H1 (cell line): ENCODE results near the gene ADAMTS6. TPM values are rescaled to one million over a fixed set of nuclear protein-coding genes. Genes with fewer than 3 reads are reported as not detected.

ENCODE experiments used
- BCL11A ChIP-seq, 2 experiments: IDR thresholded peaks; one replicate each; pipeline ENCODE4 v1.6.1; 2011; ENCODE audit warnings: low read depth in 2 of 2, low read length in 2 of 2, mild to moderate bottlenecking in 2 of 2
- CTCF ChIP-seq, 3 experiments: IDR thresholded peaks; 1 replicate in 2 of 3; 2 replicates in 1 of 3; pipeline versions ENCODE4 v1.5.1 to v1.6.1; 2011; ENCODE audit warnings: low read length in 3 of 3, mild to moderate bottlenecking in 3 of 3, inconsistent platforms in 2 of 3, low read depth in 1 of 3, moderate library complexity in 1 of 3; ENCODE audit not compliant: insufficient read depth in 1 of 3; ENCODE audit errors: control extremely low read depth in 1 of 3
- FOSL1 ChIP-seq: IDR thresholded peaks from 2 replicates; pipeline ENCODE4 v1.6.1; 2011; ENCODE audit warnings: mild to moderate bottlenecking, low read depth, low read length, moderate library complexity; ENCODE audit not compliant: insufficient read depth
- KDM5A ChIP-seq: fragments of 200-600 bp; IDR thresholded peaks from 2 replicates; pipeline ENCODE4 v1.7.1; 2012; ENCODE audit warnings: mild to moderate bottlenecking, low read length, inconsistent platforms, mixed read lengths
- POLR2AphosphoS5 ChIP-seq: IDR thresholded peaks from 2 replicates; pipeline ENCODE4 v1.6.1; 2011; ENCODE audit warnings: low read depth, low read length
- RFX5 ChIP-seq: IDR thresholded peaks from 2 replicates; pipeline ENCODE4 v1.6.1; 2011; ENCODE audit warnings: low read depth, low read length, improper control_type of control experiment, borderline replicate concordance
- RXRA ChIP-seq: IDR thresholded peaks from 2 replicates; pipeline ENCODE4 v1.6.1; 2011; ENCODE audit warnings: low read depth, mild to moderate bottlenecking, low read length, moderate library complexity; ENCODE audit not compliant: insufficient read depth
- YY1 ChIP-seq: IDR thresholded peaks from 2 replicates; pipeline ENCODE4 v1.6.1; 2011; ENCODE audit warnings: low read depth, mild to moderate bottlenecking, low read length
- polyA plus RNA-seq, 7 experiments: library from polyadenylated mRNA; depleted of rRNA in 3 of 7; stranded (reverse) in 5 of 7; unstranded in 2 of 7; fragments of >200 nt in 5 of 7; fragments of 200-250 nt in 2 of 7; gene quantifications; 1 replicate in 5 of 7; 2 replicates in 1 of 7; 4 replicates in 1 of 7; pipeline versions ENCODE4 v1.2.1 to v1.2.3, GENCODE V29; 2011 to 2013; ENCODE audit warnings: missing spikeins in 2 of 7, mixed read lengths in 2 of 7
- total RNA-seq: library from RNA; stranded (reverse); fragmentation: NEBNext Ultra II Directional; extraction: Animal tissue kit (Norgen Biotek cat#: 25700); gene quantifications from 2 replicates; pipeline ENCODE4 v1.2.1, GENCODE V29; 2021

Gene ADAMTS6
- total and polyA plus RNA-seq, 2 of the 8 experiments (the other 6 are each of a cell fraction or from before 2014, with no cell fraction given): 0.74 to 2.4 TPM

- no peak for TF ChIP-seq CTCF (IDR thresholded peaks at IDR 0.05; ENCODE audit: control extremely low read depth in 1 of 3, insufficient read depth in 1 of 3, low read depth in 1 of 3, low read length in 3 of 3)
- no peak for TF ChIP-seq FOSL1
- no peak for TF ChIP-seq RFX5
- TF ChIP-seq POLR2AphosphoS5: no peak
- no peak for TF ChIP-seq YY1
- no peak for TF ChIP-seq RXRA
- TF ChIP-seq BCL11A (IDR thresholded peaks at IDR 0.05; ENCODE audit: low read depth in 2 of 2, low read length in 2 of 2): no peak
- no peak for TF ChIP-seq KDM5A
Measured at GRCh38 chr5:65307931-65308330, 173.8 kb downstream of the ADAMTS6 start (continued).
